ENCODE measurements around the gene COMMD9.

Gene COMMD9

DNA sequence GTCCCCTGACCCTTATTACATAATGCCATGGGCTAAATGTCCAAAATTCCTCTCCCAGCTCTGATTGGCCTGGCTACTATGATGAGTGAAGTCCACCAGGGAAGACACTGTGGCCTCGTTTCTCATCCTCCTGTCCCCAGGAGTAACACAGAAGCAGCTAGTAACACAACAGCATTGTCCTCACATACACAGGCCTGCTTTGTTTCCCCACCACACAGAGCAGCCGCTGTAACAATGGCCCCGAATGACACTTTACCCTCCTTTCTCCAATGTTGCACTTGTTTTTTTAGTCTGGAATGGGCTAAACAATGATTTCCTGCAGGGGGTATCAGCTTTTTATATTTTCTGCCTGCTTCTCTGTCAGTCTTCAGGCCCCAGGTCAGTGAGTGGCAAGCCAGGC lies 6.7 kb upstream of the COMMD9 start, which contains the start of gene PRR5L:
PRR5L (plus strand) TSS at position 363 of the 400 bp plus-strand sequence. CDS start 104,834 bp downstream, outside the sequence.
- DNase-seq: no peak

DNA sequence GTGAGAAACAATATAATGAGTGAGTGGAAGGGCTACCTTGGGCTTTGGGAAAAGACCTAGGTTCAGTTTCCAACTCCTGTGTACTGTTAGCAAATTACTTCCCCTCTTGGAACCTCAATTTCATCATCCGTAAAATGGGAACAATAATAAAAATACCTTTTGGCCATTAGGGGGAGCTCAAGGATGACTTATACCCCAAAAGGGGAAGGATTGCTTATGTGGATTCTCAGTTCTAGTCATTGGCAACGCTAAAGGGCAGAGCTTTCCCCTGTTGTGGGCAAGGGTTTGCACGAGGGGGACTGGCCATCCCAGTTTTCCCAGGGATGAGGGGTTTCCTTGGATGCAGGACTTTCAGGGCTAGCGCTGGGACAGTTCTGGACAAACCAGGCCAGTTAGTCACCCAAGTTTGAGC lies 3.1 kb upstream of the COMMD9 start:
- peak; percentile 1 for DNase-seq

DNA sequence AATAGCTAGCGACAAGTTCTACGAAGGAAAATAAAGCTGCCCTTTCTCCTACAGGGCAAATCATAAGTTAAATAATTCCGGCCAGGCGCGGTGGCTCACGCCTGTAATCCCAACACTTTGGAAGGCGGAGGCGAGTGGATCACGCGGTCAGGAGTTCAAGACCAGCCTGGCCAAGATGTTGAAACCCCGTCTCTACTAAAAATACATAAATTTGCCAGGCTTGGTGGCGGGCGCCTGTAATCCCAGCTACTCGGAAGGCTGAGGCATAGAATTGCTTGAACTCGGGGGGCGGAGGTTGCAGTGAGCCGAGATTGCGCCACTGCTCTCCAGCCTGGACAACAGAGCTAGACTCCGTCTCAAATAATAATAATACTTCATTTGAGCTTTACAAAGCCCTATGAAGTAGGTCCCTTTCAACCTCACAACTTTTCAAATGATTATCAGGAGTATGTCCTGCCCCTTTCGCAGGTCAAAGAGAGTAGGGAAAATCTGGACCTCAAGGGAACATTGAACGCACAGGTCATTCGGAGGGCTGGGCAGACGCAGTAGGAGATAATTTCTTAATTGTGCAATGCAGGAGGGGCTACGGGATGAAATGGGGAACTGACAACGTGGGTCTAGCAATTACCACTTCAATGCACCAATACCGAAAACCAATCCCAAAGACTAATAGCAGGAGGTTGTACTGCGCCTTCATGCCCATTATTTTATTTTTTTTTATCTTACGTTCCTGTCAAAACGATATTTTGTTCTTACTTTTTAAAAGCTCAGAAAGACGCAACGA lies 590 bp downstream of the COMMD9 start:
- no peak for DNase-seq

GRCh38 chr11:36282926-36283325 lies 6.3 kb downstream of the COMMD9 start:
- no peak for DNase-seq

- DNase-seq: no peak
Observed at GRCh38 chr11:36281850-36282249, 7.4 kb downstream of the COMMD9 start.

DNA sequence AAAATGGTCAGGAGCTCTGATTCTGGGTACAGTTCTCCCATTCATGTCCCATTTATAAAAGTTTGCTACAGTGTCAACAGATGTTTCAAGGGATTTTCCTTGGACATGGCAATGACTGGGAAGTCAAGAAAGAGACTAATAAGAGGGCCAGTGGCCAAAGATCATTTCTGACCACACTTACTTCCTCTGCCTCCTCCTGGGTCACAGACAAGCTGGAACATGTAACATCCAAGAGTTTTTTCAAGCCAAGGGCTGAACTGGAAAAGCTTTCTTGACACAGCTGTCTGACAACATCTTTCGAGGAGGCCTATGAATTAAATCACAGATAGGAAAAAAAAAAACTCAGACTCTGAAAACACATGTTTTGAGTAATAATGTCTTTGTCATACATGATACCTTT lies 8.7 kb downstream of the COMMD9 start:
- DNase-seq: no peak

GRCh38 chr11:36278531-36279282 lies 10.5 kb downstream of the COMMD9 start:
- DNase-seq: no peak

DNA sequence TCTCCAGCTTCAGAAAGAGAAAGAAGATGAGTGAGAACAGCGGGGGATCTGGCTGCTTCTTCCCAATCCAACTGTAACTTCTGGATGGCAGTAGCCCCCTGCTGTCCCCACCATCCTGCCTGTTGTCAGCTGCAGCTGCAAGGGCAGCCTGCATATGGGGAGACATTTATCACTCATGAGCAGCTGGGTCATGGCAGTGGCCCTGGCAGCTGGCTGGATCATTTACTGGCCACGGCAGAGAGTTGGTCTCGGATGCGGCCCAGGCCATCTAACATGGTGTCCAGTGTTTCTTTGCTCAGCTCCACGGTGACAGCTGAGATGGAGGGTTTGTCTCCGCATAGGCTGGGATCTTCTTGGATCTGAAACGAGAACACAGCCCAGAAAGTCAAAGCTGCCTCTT lies 14.8 kb downstream of the COMMD9 start:
- DNase-seq: no peak

DNA sequence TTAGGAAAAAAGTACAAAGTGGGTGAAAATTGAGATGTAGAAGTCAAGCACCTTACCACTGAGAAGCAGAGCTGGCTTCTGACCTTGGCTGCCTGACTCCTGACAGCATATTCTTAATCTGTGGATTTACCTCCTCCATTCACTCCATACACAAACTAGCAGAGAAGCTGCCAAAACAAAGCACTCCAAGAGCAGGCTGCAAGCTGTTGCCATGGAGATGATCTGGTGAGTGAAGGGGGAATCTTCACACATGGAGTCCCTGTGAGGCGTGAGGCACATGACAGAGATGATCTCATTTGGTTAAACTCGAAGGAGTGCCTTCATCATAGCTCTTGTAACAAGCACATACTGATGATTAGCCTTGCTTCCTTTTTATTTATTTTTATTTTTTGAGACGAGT lies 16.1 kb downstream of the COMMD9 start:
- DNase-seq: peak; percentile 83

DNA sequence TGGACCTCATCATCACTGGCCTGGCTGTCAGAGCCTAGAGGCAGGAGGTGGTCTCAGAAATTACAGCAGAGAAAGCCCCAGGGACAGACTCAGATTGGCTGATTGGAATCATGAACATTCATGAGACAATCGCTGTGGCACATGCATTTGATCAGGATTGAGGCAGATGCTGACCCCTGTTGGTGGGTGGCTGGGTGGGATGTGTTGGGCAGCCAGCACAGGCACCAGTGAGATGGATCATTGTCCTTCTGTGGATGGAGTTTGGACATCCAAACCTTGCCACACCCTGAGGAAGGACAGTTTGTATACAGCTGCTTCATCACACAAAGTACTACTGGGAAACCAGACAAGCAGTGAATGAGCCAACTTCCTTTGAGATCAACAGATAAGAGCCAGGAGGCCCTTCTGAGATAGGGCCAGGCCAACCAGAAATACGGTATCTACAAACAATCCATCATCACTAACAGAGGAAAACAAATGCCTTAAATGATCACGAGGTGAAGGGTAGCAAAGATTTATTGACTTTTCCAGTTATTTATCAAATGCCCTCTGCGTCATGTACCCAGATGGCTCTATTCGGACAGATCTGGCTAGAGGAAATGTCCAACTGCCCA lies 17.3 kb downstream of the COMMD9 start:
- no peak for DNase-seq

DNA sequence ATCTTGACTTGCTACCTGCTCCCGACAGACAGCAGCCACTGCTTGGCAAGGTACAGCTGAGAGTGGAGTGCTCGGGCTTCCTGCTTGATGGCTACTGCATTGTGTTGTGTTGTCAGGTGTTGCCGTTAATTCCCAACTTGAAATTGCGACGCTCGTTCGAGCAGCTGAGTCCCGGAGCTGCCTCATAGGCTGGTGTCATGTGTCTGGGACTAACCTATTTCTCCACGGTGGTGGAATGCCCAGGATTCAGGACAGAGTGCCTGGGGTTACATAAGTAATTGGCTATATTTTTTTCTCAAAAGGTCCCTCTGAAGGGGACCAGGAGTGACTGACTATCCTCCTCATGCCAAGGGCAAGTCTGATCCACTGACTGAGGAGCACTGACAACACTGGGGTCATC lies 18.5 kb downstream of the COMMD9 start:
- no peak for DNase-seq

DNA sequence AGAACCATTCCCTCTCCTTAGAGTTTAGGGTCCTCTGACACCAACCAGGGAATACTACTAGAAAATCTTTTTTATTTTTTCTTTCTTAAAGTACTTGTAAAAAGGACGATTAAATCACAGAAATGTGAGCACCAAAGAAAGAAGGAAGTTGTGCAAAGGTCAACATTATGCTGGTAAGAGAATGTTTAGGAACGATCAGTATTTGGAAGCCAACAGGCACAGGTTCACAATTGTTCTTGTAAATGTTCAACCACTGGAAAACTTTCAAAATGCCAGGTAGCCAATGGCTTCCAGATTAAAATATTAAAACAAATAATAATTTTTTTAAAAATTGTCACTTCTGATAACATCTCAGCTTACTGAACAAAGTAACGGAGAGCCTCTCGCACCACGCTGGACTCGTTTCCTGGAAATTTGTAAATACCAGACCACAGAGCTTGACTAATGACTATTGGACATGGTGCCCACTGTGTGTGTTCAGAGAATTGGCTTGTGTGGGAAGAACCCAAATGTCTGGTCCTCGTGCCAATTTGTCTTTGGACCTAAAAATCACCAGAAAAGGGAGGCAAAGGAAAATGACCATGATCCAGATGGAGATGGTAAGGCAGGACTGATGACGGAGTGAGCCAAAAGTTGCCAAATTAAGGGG lies 20.8 kb downstream of the COMMD9 start:
- no peak for DNase-seq

- no peak for DNase-seq
Observed at GRCh38 chr11:36266767-36267166, 22.5 kb downstream of the COMMD9 start.

DNA sequence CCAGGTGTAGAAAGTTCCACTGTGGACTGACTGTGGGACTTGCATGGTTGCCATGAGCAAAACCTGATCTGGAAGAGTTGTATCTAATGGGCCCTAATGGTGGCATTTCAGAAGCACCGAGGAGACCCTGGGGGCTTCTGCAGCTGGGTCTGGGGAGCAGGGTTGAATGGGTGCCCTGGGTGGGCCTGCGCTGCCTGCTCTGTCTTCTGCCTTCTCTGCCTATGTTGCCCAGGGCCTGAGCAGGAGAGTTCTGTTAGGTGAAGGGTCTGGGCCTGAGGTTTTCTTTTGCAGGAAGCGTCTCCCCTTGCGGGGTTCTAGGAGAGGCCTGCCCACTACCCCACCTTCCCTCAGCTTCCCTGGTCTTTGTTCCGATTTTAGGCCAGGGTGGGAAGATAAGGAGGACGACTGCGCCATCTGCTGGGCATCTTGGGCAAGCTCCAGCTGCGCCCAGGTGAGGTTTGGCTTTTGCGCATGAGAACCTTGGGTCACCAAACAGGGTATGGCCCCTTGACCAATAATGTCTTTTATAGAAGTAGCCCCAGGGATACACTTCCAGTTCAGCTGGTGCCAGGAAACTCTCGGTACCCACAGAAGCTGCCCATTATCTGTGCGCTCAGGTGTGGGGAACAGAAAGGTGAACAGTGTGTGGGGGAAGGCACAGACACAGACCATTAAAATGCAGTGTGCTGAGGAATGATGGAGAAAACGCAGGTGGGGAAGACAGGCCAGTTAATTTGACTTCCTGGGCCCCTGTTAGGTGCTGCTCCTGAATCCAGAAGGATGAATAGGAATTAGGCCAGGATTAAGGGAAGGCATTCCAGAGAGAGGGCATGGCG lies 23.2 kb downstream of the COMMD9 start:
- DNase-seq: peak; percentile 47

DNA sequence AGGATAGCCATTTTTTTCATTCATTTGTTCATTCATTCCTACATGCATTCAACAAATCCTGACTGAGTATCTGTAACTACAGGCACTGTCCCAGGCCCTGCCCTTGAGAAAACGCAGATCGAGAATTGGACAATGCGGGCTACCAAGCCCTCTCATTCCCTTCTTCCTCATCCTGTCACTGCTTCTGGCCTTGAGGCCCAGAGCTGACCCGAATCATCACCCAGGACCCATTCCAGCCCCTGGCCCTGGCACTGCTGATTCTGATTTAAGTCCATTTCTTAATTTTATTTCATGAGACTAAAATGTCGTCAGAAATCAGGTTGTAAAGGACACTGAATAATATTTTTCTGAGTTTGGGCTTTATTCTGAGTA lies 24.3 kb downstream of the COMMD9 start:
- DNase-seq: no peak

DNA sequence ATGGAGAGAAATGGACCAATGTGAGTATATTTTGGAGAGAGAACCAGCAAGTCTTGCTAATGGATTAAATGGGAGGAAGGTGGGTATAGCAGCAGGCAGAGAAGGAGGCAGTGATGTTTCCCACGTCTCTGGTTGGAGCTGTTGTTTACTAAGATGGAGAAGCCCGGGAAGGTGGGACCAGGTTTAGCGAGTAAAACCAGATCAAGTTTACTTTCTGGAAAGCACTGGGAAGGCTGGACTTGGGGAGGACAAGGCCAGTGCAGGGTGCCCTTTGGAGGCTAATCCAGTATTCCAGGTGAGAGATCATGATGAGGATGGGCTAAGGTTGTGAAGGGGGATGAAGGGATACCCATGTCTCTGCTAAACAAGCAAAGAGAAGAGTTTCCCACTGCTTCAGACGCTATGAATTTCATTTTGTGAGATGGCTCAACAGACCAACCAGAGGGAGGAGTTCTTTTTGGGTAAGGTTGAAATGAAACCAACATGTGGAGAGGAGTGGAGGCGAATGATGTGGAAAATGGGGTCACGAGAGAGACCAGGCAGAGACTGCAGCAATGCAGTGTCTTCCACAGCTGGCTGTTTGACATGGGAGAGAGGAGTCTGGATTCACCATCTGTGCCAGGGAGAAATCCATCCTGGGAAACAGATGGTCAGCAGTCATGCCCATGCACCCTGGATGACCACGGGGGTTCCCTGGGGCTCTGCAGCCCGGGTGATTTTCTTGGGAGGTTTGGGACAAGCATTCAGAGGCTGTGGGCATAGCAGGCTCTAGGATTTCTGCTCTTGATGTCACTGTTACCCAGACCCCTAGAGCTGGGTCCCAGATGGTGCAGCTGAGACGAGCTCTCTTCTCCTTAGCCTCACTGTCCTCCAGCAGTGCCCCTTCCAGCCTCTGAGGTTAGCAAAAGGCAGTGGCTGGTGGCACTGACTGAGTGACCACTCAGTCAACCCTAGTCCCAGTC lies 24.9 kb downstream of the COMMD9 start:
- no peak for DNase-seq

DNA sequence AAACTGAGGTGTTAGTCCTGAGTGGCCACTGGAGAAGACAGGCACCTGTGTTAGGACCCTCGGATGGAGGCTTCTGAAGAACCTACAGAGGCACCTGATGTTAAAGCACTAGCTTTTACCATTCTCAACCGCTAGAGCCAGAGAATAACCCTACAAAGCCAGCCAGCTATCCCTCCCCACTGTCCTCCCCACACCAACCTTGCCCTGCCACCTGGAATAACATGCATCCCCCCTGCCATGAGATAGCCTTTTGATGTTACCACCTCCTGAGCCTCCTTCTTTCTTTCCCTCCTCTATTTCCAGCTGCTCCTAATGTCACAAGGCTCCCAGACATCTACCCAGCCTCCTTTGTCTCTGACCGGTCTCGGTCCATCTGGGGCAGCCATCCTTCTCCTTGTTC lies 28.1 kb downstream of the COMMD9 start:
- DNase-seq: no peak

DNA sequence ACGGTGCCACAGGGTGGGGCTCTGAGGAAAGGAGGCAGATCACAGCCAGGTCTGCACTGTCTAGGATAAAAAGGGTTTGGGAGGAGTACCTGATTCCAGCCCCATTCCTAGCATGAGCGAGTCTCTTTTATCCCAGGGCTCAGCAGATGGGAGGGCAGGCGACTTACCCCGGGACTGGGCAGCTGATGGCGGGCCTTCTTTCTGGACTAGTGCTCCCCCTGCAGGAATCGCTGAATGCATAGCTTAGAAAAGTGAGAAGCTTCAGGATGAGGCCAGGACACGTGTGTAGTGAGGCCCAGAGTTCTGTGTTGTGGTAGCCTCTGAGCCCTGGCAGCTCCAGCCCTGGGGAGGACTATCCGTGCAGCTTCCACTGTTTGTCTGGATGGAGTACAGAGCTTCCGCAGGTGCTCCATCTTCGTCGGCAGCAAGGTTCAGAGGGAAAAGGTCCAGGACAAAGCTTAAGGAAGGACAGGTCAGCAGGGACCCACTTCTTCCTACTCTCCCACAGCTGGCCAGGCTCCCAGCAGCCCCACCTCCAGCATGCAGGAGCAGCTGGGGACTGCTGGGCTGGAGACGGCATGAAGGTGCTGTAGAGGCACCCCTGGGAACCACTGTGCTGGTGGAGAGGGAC lies 30.4 kb downstream of the COMMD9 start:
- no peak for DNase-seq

- DNase-seq: no peak
Observed at GRCh38 chr11:36257351-36257750, 31.9 kb downstream of the COMMD9 start.

- DNase-seq: no peak
Observed at GRCh38 chr11:36254713-36255112, 34.5 kb downstream of the COMMD9 start.

DNA sequence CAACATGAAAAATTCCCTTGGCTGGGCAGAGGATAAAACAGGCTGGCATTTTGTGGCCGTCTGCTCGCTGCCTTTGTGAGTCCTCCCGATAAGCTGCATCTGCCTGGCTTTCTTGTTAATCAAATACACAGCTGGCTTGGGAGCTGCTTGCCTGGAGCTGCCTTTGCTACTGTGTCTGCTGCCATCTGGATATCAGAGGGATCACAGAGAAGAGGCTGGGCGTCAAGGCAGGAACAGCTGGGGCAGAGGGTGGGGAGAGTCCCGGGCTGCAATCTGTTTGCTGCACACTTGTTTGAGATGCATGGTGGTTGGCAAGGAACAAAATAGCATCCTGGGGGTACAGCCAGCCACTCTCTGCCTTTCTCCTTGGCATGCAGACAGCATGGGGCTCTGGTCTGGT lies 36.0 kb downstream of the COMMD9 start:
- no peak for DNase-seq
